GM12872 (cell line): ENCODE measurements around the gene TBXT.

Experiments used
- CTCF ChIP-seq: IDR thresholded peaks from 3 replicates; pipeline ENCODE4 v1.5.1; 2011; ENCODE audit warnings: low read depth, mild to moderate bottlenecking, low read length, moderate library complexity; ENCODE audit not compliant: insufficient read depth

TBXT gene

GRCh38 chr6:166156942-166157341 lies 10.7 kb downstream of the TBXT start:
- no peak for TF ChIP-seq CTCF

GRCh38 chr6:166153966-166154365 lies 13.7 kb downstream of the TBXT start:
- TF ChIP-seq CTCF: no peak

DNA sequence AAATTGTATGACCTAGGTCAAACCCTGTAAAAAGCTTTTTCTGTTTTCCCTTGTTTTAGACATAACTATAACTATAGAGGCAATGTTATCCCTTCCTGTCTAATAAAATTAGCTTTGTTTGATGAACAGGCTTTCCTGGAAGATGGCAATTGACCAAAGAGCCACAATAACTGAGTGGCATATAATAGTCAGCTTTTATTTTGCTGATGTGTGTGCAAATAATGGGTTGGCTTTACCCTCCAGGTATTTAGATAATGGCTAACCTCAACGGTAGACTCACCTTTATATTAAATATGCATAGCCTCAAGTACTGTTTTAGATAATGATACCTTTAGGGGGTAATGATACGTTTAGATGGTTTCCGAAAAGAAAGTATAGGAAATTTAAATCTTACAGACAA lies 15.0 kb downstream of the TBXT start:
- no peak for TF ChIP-seq CTCF

DNA sequence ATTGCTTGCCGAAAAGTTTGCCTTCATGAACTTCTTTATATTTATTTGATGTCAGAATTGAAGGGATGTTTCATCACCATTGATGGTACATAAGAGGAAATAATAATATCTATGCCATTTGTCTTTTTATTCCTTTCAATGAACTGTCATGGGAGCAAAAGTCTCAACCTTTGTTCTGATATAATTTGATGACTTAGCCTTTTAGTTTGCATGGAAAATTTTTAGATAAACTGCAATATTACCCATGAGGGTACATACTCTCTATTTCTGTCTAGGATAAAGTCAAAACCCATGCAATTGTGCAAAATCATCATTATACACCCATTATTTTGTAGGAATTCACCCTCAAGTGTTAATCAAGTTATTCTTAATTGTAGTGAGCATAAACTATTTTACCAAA lies 15.9 kb downstream of the TBXT start:
- TF ChIP-seq CTCF: no peak

GRCh38 chr6:166145751-166146150 lies 21.9 kb downstream of the TBXT start:
- no peak for TF ChIP-seq CTCF

DNA sequence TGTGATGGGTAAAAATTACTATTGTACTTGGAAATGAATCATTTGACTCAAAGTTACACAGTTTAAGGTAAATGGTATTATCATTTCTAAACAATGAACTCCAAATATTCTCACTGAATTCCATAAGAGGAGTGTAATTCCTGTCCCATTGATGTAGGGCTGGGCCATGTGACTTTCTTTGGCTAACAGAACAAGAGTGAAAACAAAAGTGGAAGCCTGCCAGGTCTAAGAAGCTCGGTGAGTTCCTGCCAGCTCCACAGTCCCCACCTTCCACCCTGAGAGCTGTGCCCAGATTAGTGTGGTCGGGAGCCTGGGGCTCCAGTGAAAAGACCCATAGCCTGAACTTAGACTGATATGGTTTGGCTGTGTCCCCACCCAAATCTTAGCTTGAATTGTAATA lies 24.6 kb downstream of the TBXT start:
- TF ChIP-seq CTCF: no peak

GRCh38 chr6:166127624-166128472 lies 39.8 kb downstream of the TBXT start:
- TF ChIP-seq CTCF: no peak
